GM19455 (cell line): Measurements from ENCODE around the gene RRP1.
"Not testable (repeated sequence)": the region's sequence is repeated elsewhere in the genome, so short reads cannot be mapped to it uniquely, and the experiment has no call there.

Experiments used
- ATAC-seq: cut with Tn5 transposase; IDR thresholded peaks from one replicate; pipeline ENCODE4 v1.9.1; 2021; ENCODE audit not compliant: unreplicated experiment

The RRP1 gene

GRCh38 chr21:43834146-43834905 lies 44.9 kb downstream of the RRP1 start:
- no peak for ATAC-seq

GRCh38 chr21:43835050-43835449 lies 45.7 kb downstream of the RRP1 start:
- no peak for ATAC-seq

- ATAC-seq, result no peak
Measured at GRCh38 chr21:43835861-43836260, 46.5 kb downstream of the RRP1 start.

- ATAC-seq, result no peak
Measured at GRCh38 chr21:43836616-43837015, 47.2 kb downstream of the RRP1 start.

GRCh38 chr21:43840259-43840658 lies 50.9 kb downstream of the RRP1 start:
- ATAC-seq, result no peak

GRCh38 chr21:43842742-43843141 lies 53.4 kb downstream of the RRP1 start:
- no peak for ATAC-seq

GRCh38 chr21:43844906-43845305 lies 55.5 kb downstream of the RRP1 start:
- ATAC-seq, result not testable (repeated sequence)

- ATAC-seq, result no peak
Measured at GRCh38 chr21:43845386-43845785, 56.0 kb downstream of the RRP1 start.

- no peak for ATAC-seq
Measured at GRCh38 chr21:43846430-43846829, 57.1 kb downstream of the RRP1 start.

GRCh38 chr21:43847301-43847700 lies 57.9 kb downstream of the RRP1 start:
- ATAC-seq, result no peak

- ATAC-seq, result no peak
Measured at GRCh38 chr21:43848771-43849170, 59.4 kb downstream of the RRP1 start.

GRCh38 chr21:43849532-43850299 lies 60.3 kb downstream of the RRP1 start:
- ATAC-seq, result no peak

- ATAC-seq, result no peak
Measured at GRCh38 chr21:43850728-43851295, 61.4 kb downstream of the RRP1 start.

- no peak for ATAC-seq
Measured at GRCh38 chr21:43851593-43851992, 62.2 kb downstream of the RRP1 start.

GRCh38 chr21:43853851-43854772 lies 64.7 kb downstream of the RRP1 start:
- ATAC-seq, result no peak
